OCI-LY3 (cell line): Measurements from ENCODE around the gene ZNF775.

ENCODE experiments used
- H2AFZ ChIP-seq: fragments of 200-600, 300-600 bp; shearing (Covaris generic); 2 replicates; pipeline ENCODE4 v1.6.0; 2014; ENCODE audit warnings: antibody characterized with exemption, low read depth, low read length
- H3K27ac ChIP-seq: fragments of 200-600, 300-600 bp; sonication (generic); 2 replicates; pipeline ENCODE4 v1.5.1; 2014; ENCODE audit warnings: mild to moderate bottlenecking, low read length, moderate library complexity, mixed read lengths
- H3K27me3 ChIP-seq: fragments of 200-600, 300-600 bp; sonication (generic); 2 replicates; pipeline ENCODE4 v1.6.1; 2014; ENCODE audit warnings: low read depth, low read length, mixed read lengths
- H3K36me3 ChIP-seq: fragments of 200-600, 300-600 bp; sonication (generic); replicated peaks from 2 replicates; pipeline ENCODE3; 2014; ENCODE audit warnings: low read depth, low read length, mixed read lengths
- H3K4me1 ChIP-seq: fragments of 300-600, 200-600 bp; sonication (generic); 2 replicates; pipeline ENCODE4 v1.6.1; 2014; ENCODE audit warnings: low read length, mixed read lengths
- H3K4me2 ChIP-seq: fragments of 200-600, 300-600 bp; sonication (generic); 2 replicates; pipeline ENCODE4 v1.6.1; 2014; ENCODE audit warnings: low read length, mixed read lengths
- H3K4me3 ChIP-seq: fragments of 300-600, 200-600 bp; sonication (generic); 2 replicates; pipeline ENCODE4 v1.5.1; 2014; ENCODE audit warnings: antibody characterized with exemption, mild to moderate bottlenecking, low read length, moderate library complexity
- H3K79me2 ChIP-seq: fragments of 300-600, 200-600 bp; shearing (Covaris generic); 2 replicates; pipeline ENCODE4 v1.6.1; 2014; ENCODE audit warnings: mild to moderate bottlenecking, low read length, mixed read lengths
- H3K9ac ChIP-seq: fragments of 300-600, 200-600 bp; shearing (Covaris generic); 2 replicates; pipeline ENCODE4 v1.6.0; 2014; ENCODE audit warnings: mild to moderate bottlenecking, low read length, moderate library complexity
- H3K9me3 ChIP-seq: fragments of 200-600, 300-600 bp; shearing (Covaris generic); 2 replicates; pipeline ENCODE4 v1.6.1; 2014; ENCODE audit warnings: low read length, mixed read lengths; ENCODE audit not compliant: insufficient read depth
- H4K20me1 ChIP-seq: fragments of 200-600, 300-600 bp; sonication (generic); 2 replicates; pipeline ENCODE4 v1.6.1; 2016; ENCODE audit warnings: low read length, mixed read lengths; ENCODE audit not compliant: insufficient read depth
- EZH2phosphoT487 ChIP-seq: fragments of 200-600 bp; shearing (Covaris generic); IDR thresholded peaks from 2 replicates; pipeline ENCODE4 v1.6.1; 2018; ENCODE audit warnings: antibody characterized with exemption, mixed run types, low read depth
- TF ChIP-seq, protein P1 (sequence below): fragments of 200-600, 300-600 bp; sonication (generic); IDR thresholded peaks from 2 replicates; pipeline ENCODE4 v1.5.1; 2014; ENCODE audit warnings: antibody characterized with exemption, low read length, low read depth

The ZNF775 gene

DNA sequence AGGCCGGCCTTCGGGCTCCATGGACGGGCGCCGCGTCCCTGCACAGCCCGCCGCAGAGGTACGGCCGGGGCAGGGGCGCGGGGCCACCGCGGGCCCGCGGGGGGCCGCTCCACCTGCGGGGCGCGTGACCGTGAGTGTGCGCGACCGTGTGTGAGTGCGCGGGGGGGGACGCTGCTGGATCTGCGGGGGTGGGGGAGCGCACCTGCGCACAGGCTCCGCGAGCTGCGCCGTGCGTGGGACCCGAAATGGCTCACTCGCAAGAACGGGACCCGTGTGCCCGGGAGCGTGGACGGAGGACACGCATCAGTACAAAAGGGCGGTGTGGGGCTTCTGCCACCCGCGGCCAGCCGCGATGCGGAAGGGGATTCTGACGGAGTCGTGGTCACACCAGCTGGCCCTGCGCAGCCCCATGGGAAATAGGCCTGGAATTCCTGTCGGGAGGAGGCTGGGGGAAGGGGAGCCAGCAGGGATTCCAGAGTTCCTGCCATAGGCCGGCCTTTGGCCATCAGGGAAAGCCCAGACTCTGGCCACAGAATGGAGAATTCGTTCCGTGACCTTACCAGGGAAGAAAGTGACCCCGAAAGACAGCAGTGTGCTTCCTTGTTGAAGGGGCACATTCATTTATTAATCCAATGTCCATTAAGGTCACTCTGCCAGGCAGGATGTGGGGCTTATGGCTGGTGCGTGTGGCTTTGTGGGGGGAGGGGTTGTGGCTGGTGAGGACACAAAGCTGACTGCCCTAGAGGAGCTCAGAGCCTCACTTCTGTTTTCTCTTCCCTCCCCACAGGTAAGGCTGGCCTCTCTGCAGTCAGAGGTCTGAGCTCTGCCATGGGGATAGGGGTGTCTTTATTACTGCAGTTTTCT is 10.0 kb upstream of the ZNF775 start:
- peak overlapping the region; percentile 92 for H3K4me3 ChIP-seq
- peak overlapping the region; percentile 93 for H3K27ac ChIP-seq
- H3K4me2 ChIP-seq, result peak overlapping the region; percentile 98
- H4K20me1 ChIP-seq, result peaks cover 44% of the 10 kb centered on the region
- H3K27me3 ChIP-seq, result no peaks in the 10 kb centered on the region
- peak overlapping the region; percentile 99 for H3K9ac ChIP-seq
- TF ChIP-seq, protein P1, sequence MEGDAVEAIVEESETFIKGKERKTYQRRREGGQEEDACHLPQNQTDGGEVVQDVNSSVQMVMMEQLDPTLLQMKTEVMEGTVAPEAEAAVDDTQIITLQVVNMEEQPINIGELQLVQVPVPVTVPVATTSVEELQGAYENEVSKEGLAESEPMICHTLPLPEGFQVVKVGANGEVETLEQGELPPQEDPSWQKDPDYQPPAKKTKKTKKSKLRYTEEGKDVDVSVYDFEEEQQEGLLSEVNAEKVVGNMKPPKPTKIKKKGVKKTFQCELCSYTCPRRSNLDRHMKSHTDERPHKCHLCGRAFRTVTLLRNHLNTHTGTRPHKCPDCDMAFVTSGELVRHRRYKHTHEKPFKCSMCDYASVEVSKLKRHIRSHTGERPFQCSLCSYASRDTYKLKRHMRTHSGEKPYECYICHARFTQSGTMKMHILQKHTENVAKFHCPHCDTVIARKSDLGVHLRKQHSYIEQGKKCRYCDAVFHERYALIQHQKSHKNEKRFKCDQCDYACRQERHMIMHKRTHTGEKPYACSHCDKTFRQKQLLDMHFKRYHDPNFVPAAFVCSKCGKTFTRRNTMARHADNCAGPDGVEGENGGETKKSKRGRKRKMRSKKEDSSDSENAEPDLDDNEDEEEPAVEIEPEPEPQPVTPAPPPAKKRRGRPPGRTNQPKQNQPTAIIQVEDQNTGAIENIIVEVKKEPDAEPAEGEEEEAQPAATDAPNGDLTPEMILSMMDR, result no peak
- TF ChIP-seq EZH2phosphoT487, result no peak
- no peak overlapping the region for H2AFZ ChIP-seq
- peaks cover 62% of the 10 kb centered on the region for H3K79me2 ChIP-seq
- H3K36me3 ChIP-seq, result peaks cover 46% of the 10 kb centered on the region
- peaks cover 60% of the 10 kb centered on the region for H3K4me1 ChIP-seq
- H3K9me3 ChIP-seq, result no peaks in the 10 kb centered on the region

DNA sequence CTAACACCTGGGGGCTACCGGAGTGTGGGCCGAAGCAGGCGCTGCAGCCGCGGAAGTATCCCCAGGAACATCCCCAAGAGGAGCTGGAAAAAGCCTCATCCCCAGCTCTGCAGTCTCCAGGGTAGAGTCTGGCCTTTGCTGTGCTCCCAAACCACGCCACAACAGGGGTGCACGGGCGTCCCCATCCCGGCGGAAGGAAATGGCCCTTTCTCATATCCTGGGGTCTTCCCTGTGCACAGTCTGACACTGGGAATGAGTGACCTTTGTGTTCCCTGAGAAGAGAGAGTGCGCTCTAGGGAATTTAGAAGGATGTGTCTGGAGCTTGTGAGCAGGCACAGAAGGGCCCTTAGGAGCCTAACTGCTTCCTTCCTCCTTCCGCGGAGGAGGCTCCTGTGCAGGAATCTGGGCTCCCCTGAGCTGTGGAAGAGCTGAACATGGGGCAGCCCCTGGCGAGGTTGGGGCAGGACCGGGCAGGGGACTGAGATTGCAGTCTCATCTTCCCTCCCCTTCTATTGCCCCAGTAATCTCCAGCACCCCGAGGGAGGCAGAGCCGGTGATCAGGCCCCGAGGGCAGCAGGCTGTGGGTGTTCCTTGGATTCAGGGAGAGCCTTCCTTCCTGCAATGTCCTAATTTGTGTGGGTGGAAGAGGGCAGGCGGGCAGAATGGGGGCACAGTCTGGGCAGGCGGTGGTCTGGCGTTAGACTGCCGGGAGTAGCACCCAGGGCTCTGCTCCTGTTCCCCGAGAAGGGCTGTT is 9.2 kb upstream of the ZNF775 start:
- Histone ChIP-seq H3K36me3 (peaks cover 53% of the 10 kb centered on the region), H3K27ac (peak overlapping the region; percentile 93), H3K27me3 (no peaks in the 10 kb centered on the region), H3K9me3 (no peaks in the 10 kb centered on the region), H3K4me3 (peak overlapping the region; percentile 92), H3K9ac (peak overlapping the region; percentile 99), H4K20me1 (peaks cover 50% of the 10 kb centered on the region), H2AFZ (no peak overlapping the region), H3K4me1 (peaks cover 56% of the 10 kb centered on the region), H3K79me2 (peaks cover 70% of the 10 kb centered on the region), H3K4me2 (peak overlapping the region; percentile 98)
- TF ChIP-seq EZH2phosphoT487, result no peak
- TF ChIP-seq, protein P1, result no peak

DNA sequence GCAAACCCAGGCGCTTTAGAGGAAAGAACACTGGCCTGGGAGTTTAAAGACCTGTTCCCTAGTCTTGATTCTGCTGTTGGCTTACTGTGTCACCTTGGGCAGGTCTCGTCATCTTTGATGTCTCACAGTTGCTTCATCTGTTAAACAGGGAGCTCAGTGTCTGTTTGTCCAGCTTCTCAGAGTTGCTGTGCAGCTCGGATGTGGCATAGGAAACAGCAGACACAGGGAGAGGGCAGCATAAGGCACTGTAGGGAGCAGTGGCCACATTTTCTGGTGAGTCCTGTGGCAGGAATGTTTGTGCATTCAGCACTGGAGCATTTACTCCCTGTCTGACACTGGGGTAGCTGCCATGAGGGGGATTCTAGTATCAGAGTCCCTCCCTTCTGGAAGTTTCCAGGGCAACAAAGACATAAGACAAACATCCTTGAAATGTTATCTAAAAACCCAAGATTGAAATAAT is 8.5 kb upstream of the ZNF775 start:
- H2AFZ ChIP-seq, result no peak overlapping the region
- no peaks in the 10 kb centered on the region for H3K9me3 ChIP-seq
- H3K4me3 ChIP-seq, result peak overlapping the region; percentile 92
- no peaks in the 10 kb centered on the region for H3K27me3 ChIP-seq
- peak overlapping the region; percentile 98 for H3K4me2 ChIP-seq
- H3K4me1 ChIP-seq, result peaks cover 56% of the 10 kb centered on the region
- TF ChIP-seq EZH2phosphoT487, result no peak
- TF ChIP-seq, protein P1, result no peak
- H3K36me3 ChIP-seq, result peaks cover 55% of the 10 kb centered on the region
- H4K20me1 ChIP-seq, result peaks cover 50% of the 10 kb centered on the region
- H3K9ac ChIP-seq, result peak overlapping the region; percentile 99
- peaks cover 74% of the 10 kb centered on the region for H3K79me2 ChIP-seq
- H3K27ac ChIP-seq, result peak overlapping the region; percentile 93
